OCI-LY1 (cell line): ENCODE measurements around the gene MSL3B.

Source experiments
- H2AFZ ChIP-seq: fragments of 200-600 bp; sonication (generic), shearing (Covaris generic); 2 replicates; pipeline ENCODE4 v1.6.0; 2014; ENCODE audit warnings: antibody characterized with exemption, mild to moderate bottlenecking, low read length
- H3F3A ChIP-seq: fragments of 200-600 bp; sonication (generic), shearing (Covaris generic); 2 replicates; pipeline ENCODE4 v1.6.0; 2014; ENCODE audit warnings: mild to moderate bottlenecking, antibody characterized with exemption, low read length, moderate library complexity; ENCODE audit not compliant: insufficient read depth
- H3K27ac ChIP-seq: fragments of 200-600 bp; sonication (generic); 2 replicates; pipeline ENCODE4 v1.5.1; 2014; ENCODE audit warnings: low read length, mixed run types, mild to moderate bottlenecking, low read depth; ENCODE audit not compliant: poor library complexity, severe bottlenecking
- H3K27me3 ChIP-seq: fragments of 200-600 bp; sonication (generic); 2 replicates; pipeline ENCODE4 v1.6.0; 2014; ENCODE audit warnings: antibody characterized with exemption, mild to moderate bottlenecking, low read length, moderate library complexity; ENCODE audit not compliant: insufficient read depth
- H3K36me3 ChIP-seq: fragments of 200-600 bp; sonication (generic); 2 replicates; pipeline ENCODE4 v1.6.1; 2014; ENCODE audit warnings: mild to moderate bottlenecking, antibody characterized with exemption, low read length, moderate library complexity, mixed read lengths; ENCODE audit not compliant: insufficient read depth
- H3K4me1 ChIP-seq: fragments of 200-600 bp; sonication (generic); 2 replicates; pipeline ENCODE4 v1.5.1; 2014; ENCODE audit warnings: mild to moderate bottlenecking, low read length, moderate library complexity; ENCODE audit not compliant: insufficient read depth, severe bottlenecking
- H3K4me2 ChIP-seq: fragments of 200-600 bp; sonication (generic), shearing (Covaris generic); 2 replicates; pipeline ENCODE4 v1.6.1; 2014; ENCODE audit warnings: low read length
- H3K4me3 ChIP-seq: fragments of 200-600 bp; sonication (generic); 2 replicates; pipeline ENCODE4 v1.5.1; 2014; ENCODE audit warnings: low read length, low read depth, mild to moderate bottlenecking, mixed read lengths; ENCODE audit not compliant: poor library complexity, severe bottlenecking
- H3K79me2 ChIP-seq: fragments of 200-600 bp; shearing (Covaris generic); 2 replicates; pipeline ENCODE4 v1.6.1; 2016; ENCODE audit warnings: mixed run types, low read length, mixed read lengths; ENCODE audit not compliant: insufficient read depth
- H3K9ac ChIP-seq: fragments of 200-600 bp; sonication (generic), shearing (Covaris generic); 2 replicates; pipeline ENCODE4 v1.6.1; 2014; ENCODE audit warnings: mild to moderate bottlenecking, low read length, mixed read lengths
- H3K9me2 ChIP-seq: fragments of 200-600 bp; sonication (generic), shearing (Covaris generic); 2 replicates; pipeline ENCODE4 v1.6.1; 2014; ENCODE audit warnings: low read depth, mild to moderate bottlenecking, low read length, mixed read lengths
- H3K9me3 ChIP-seq: fragments of 200-600 bp; shearing (Covaris generic); 2 replicates; pipeline ENCODE4 v1.6.1; 2014; ENCODE audit warnings: low read length, mixed read lengths
- H4K20me1 ChIP-seq: fragments of 200-600 bp; sonication (generic), shearing (Covaris generic); 2 replicates; pipeline ENCODE4 v1.6.0; 2016; ENCODE audit warnings: mild to moderate bottlenecking, low read length; ENCODE audit not compliant: insufficient read depth
- EZH2 ChIP-seq: fragments of 200-600 bp; sonication (generic), shearing (Covaris generic); IDR thresholded peaks from 2 replicates; pipeline ENCODE4 v1.8.0; 2017; ENCODE audit warnings: borderline replicate concordance, mixed run types, mild to moderate bottlenecking, antibody characterized with exemption, low read length, moderate library complexity, mixed read lengths
- TF ChIP-seq, protein P1 (sequence below): fragments of 200-600 bp; sonication (generic), shearing (Covaris generic); IDR thresholded peaks from 2 replicates; pipeline ENCODE4 v1.5.1; 2017; ENCODE audit warnings: mild to moderate bottlenecking, antibody characterized with exemption, low read length, moderate library complexity, mixed read lengths

The MSL3B gene

DNA sequence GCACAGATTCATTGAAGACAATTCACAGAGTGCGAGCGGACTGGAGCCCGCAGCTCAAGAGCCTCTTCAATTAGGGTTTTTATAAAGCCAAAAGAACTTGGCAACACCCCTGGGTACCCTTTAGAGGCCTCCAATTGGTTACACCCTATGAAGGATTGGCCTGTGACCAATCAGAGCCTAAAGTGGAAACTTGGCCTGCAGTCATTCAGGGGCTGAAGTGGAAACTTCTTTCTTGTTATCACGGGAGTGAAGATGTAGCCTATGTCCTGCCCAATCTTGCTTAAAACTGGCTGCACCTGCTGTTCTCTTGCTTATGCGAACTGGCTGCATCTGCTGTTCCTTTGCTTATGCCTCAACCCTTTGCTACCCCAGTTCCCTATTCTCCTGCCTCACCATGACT is 12.0 kb downstream of the MSL3B start:
- H3K4me3 ChIP-seq, result no peak overlapping the region
- no peak overlapping the region for H3K9ac ChIP-seq
- H3K9me2 ChIP-seq, result no peaks in the 10 kb centered on the region
- no peak overlapping the region for H3K4me2 ChIP-seq
- H3K27me3 ChIP-seq, result no peaks in the 10 kb centered on the region
- no peaks in the 10 kb centered on the region for H3F3A ChIP-seq
- H3K27ac ChIP-seq, result no peak overlapping the region
- H3K36me3 ChIP-seq, result peaks cover 29% of the 10 kb centered on the region
- no peaks in the 10 kb centered on the region; the same call in 1 of the 2 replicates for H3K9me3 ChIP-seq
- TF ChIP-seq, protein P1, sequence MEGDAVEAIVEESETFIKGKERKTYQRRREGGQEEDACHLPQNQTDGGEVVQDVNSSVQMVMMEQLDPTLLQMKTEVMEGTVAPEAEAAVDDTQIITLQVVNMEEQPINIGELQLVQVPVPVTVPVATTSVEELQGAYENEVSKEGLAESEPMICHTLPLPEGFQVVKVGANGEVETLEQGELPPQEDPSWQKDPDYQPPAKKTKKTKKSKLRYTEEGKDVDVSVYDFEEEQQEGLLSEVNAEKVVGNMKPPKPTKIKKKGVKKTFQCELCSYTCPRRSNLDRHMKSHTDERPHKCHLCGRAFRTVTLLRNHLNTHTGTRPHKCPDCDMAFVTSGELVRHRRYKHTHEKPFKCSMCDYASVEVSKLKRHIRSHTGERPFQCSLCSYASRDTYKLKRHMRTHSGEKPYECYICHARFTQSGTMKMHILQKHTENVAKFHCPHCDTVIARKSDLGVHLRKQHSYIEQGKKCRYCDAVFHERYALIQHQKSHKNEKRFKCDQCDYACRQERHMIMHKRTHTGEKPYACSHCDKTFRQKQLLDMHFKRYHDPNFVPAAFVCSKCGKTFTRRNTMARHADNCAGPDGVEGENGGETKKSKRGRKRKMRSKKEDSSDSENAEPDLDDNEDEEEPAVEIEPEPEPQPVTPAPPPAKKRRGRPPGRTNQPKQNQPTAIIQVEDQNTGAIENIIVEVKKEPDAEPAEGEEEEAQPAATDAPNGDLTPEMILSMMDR, result no peak
- no peak for TF ChIP-seq EZH2
- peaks cover 31% of the 10 kb centered on the region for H3K79me2 ChIP-seq
- H4K20me1 ChIP-seq, result no peaks in the 10 kb centered on the region
- H3K4me1 ChIP-seq, result peaks cover 32% of the 10 kb centered on the region
- no peak overlapping the region for H2AFZ ChIP-seq

DNA sequence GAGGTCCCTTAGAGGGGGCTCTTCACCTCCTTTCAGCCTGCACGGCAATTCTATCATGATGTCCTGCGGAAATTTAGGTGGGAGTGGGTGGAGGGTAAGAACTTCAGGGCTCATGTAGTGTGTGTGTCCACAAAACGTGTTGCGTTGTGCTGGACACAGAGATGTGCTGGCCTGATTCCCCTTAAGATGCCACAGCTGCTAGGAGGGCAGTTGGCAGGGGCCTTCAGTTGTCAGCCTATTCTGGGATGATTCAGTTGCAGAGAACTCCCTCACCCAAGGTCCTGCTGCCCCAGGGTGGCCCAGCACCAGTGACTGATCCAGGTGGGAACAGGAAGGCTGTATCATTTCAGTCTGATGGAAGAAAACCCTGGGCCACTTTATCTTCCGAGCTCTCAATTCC is 12.8 kb downstream of the MSL3B start:
- H3K4me1 ChIP-seq, result peaks cover 32% of the 10 kb centered on the region
- no peaks in the 10 kb centered on the region for H3K27me3 ChIP-seq
- H3F3A ChIP-seq, result no peaks in the 10 kb centered on the region
- no peak overlapping the region; the same call in 1 of the 2 replicates for H3K9ac ChIP-seq
- H3K9me2 ChIP-seq, result no peaks in the 10 kb centered on the region
- no peak overlapping the region for H2AFZ ChIP-seq
- peak overlapping the region; percentile 71; the same call in 1 of the 2 replicates for H3K4me2 ChIP-seq
- H4K20me1 ChIP-seq, result no peaks in the 10 kb centered on the region
- peak overlapping the region; percentile 79 for H3K27ac ChIP-seq
- TF ChIP-seq, protein P1, result no peak
- TF ChIP-seq EZH2, result no peak
- peak overlapping the region; percentile 99 for H3K4me3 ChIP-seq
- peaks cover 35% of the 10 kb centered on the region for H3K79me2 ChIP-seq
- peaks cover 37% of the 10 kb centered on the region for H3K36me3 ChIP-seq
- no peaks in the 10 kb centered on the region; the same call in 1 of the 2 replicates for H3K9me3 ChIP-seq

DNA sequence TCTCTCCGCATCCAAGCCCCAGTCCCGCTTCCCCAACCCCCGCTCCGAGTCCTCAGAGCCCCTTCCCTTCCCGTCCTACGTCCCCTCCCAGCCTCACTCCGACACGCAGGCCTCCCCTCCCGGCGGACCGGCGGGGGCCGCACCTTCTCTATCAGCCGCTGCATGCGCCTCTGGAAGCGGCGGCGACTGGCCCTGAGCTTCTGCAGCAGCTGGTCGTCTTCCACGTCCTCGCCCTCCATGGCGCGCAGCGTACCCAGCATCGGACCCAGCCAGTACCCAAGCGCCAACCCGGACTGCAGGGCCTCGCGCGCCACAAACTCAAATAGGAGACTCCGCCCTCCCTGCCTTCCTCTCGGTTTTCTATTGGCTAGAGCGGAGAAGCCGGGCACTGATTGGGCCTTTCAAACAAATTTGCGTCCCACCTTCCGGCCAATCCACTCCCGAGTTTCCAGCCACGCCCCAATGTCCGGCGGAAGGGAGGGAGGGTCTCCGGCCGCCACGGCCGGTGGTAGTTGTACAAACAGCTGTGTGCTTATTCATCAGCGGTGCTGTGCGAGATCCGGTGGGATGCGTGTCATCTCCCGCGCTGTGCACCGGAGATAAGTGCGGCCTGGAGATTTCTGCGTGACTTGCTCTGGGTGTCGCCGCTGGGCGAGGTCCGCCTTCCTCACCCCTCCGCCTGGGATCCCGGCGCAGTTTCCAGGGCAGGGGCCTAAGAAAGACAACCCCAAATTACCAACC is 13.8 kb downstream of the MSL3B start, which contains the start of gene HJURP:
HJURP (minus strand) TSS at position 295 of the 741 bp plus-strand sequence; CDS start at position 260, 35 bp downstream.
- H3K27me3 ChIP-seq, result no peaks in the 10 kb centered on the region
- H3F3A ChIP-seq, result no peaks in the 10 kb centered on the region
- peak within 1 kb of the TSS; percentile 79 for H3K27ac ChIP-seq
- peak within 1 kb of the TSS; percentile 99 for H3K9ac ChIP-seq
- no peaks in the 10 kb centered on the region for H3K9me2 ChIP-seq
- no peaks in the 10 kb centered on the region; the same call in 1 of the 2 replicates for H3K9me3 ChIP-seq
- peaks cover 47% of the 10 kb centered on the region for H3K36me3 ChIP-seq
- H4K20me1 ChIP-seq, result no peaks in the 10 kb centered on the region
- peak within 1 kb of the TSS; percentile 71 for H3K4me2 ChIP-seq
- H2AFZ ChIP-seq, result no peak within 1 kb of the TSS
- peak within 1 kb of the TSS; percentile 99 for H3K4me3 ChIP-seq
- H3K79me2 ChIP-seq, result peaks cover 35% of the 10 kb centered on the region
- H3K4me1 ChIP-seq, result peaks cover 32% of the 10 kb centered on the region
- TF ChIP-seq, protein P1, result no peak
- no peak for TF ChIP-seq EZH2
